Astrocyte (in vitro differentiated cells and primary cell): Measurements from ENCODE around the gene VPS37C.

Experiments used
- CTCF ChIP-seq: IDR thresholded peaks from 2 replicates; pipeline ENCODE4 v1.5.1; 2011; ENCODE audit warnings: low read depth, mild to moderate bottlenecking, inconsistent platforms, low read length, moderate library complexity; ENCODE audit not compliant: insufficient read depth
- EZH2 ChIP-seq: IDR thresholded peaks from 2 replicates; pipeline ENCODE4 v1.6.1; 2012; ENCODE audit warnings: mild to moderate bottlenecking, low read length, inconsistent platforms; ENCODE audit not compliant: insufficient read depth

DNA sequence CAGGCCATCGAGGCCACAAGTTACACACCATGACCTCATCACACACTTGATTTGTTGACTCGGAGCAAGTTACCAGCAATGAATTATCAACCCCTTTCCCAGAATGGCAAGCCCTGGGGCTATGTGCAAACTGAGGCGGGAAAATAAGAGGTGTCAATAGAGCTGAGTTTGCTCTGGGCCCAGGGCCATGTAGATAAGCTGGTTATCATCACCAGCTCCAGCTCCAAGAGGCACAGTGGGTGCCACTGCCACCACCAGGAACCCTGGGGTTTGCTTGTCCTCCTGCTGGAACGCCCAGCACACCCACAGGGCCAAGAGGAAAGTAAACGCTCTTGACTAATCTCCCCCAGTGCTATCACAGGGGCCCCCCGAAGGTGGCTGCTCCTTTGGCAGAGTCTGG is 13.0 kb upstream of the VPS37C start:
- TF ChIP-seq CTCF: no peak
- TF ChIP-seq EZH2: no peak
